Measurements from ENCODE around the gene PLCB1. TPM values are rescaled to one million over a fixed set of nuclear protein-coding genes. Genes with fewer than 3 reads are reported as not detected.

Gene PLCB1
- total and polyA plus RNA-seq, 2 of the 4 experiments (the other 2 are of a cell fraction), result 5.6 to 16.1 TPM

DNA sequence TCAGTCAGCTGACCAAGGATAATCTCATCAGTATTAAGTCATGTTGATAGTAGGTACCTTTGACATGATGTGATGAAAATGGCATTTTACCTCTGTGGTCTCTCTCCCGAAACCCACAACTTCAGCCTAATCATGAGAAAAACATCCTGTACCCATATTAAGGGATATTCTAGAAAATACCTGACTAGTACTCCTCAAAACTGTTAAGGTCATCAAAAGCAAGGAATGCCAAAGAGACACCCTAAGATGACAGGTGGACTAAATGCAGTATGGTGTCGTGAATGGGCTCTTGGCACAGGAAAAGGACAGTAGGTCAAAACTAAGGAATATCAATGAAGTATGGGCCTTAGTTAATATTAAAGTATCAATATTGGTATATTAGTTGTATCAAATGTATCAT lies 221.4 kb downstream of the PLCB1 start:
- BruUV-seq (replicated peaks), result no TSS peak
- Histone ChIP-seq H3K27ac (ENCODE audit: insufficient read depth, low read length) (no peak overlapping the region), H3K4me1 (ENCODE audit: control insufficient read depth, insufficient read depth, low read length) (no peaks in the 10 kb centered on the region), H3K27me3 (ENCODE audit: control insufficient read depth, insufficient read depth, low read length) (no peaks in the 10 kb centered on the region), H2BK120ac (ENCODE audit: low read depth, low read length) (no peak overlapping the region), H3K9me1 (ENCODE audit: insufficient read depth, low read length) (no peaks in the 10 kb centered on the region), H2AK5ac (ENCODE audit: low read depth, low read length) (no peak overlapping the region), H4K5ac (ENCODE audit: low read depth, low read length) (no peak overlapping the region), H3K4me2 (ENCODE audit: low read depth, low read length) (no peak overlapping the region), H3K56ac (ENCODE audit: extremely low read depth, insufficient read depth, low read length) (no peak overlapping the region), H3K9ac (ENCODE audit: low read depth, low read length) (no peak overlapping the region), H3K4me3 (ENCODE audit: insufficient read depth, low read depth, low read length) (no peak overlapping the region), H3K23ac (ENCODE audit: low read depth, low read length) (no peak overlapping the region), H3K18ac (ENCODE audit: low read depth, low read length) (no peak overlapping the region), H2BK5ac (ENCODE audit: low read depth, low read length, poor library complexity, severe bottlenecking) (no peak overlapping the region), H3K36me3 (ENCODE audit: control insufficient read depth, insufficient read depth, low read length) (no peaks in the 10 kb centered on the region), H4K20me1 (ENCODE audit: insufficient read depth, low read length) (no peaks in the 10 kb centered on the region), H2AFZ (replicated peaks; ENCODE audit: low read length, poor library complexity) (no peak overlapping the region), H3K4ac (ENCODE audit: low read depth, low read length) (no peak overlapping the region), H4K91ac (ENCODE audit: insufficient read depth, low read depth, low read length) (no peak overlapping the region), H3K14ac (replicated peaks; ENCODE audit: low read depth, low read length) (no peak overlapping the region), H4K8ac (ENCODE audit: low read depth in 2 of 2, low read length in 2 of 2) (no peak overlapping the region), H2AK9ac (replicated peaks; ENCODE audit: low read depth, low read length, poor library complexity) (no peak overlapping the region), H2BK20ac (ENCODE audit: low read depth, low read length) (no peak overlapping the region), H3K9me3 (ENCODE audit: control insufficient read depth, insufficient read depth, low read length) (peaks cover 3% of the 10 kb centered on the region; the same call in 1 of the 2 replicates), H2BK15ac (ENCODE audit: low read depth, low read length) (no peak overlapping the region), H3K79me1 (ENCODE audit: low read depth in 1 of 2, low read length in 2 of 2) (no peaks in the 10 kb centered on the region)
- dilution Hi-C loops (cut with HindIII; ENCODE audit: low sequenced_read_pairs, unreplicated experiment), result no loop called here
- ChIA-PET CTCF (interaction anchor here (0.6 kb wide), 2 partner anchors 23 to 214 kb away, joined by 3 read pairs; no protein-coding TSS in a partner anchor), POLR2A (ENCODE audit: unreplicated experiment) (no interaction called here)
- intact Hi-C loops (cut with micrococcal nuclease), result no loop called here
- DNase-seq (no peak), ATAC-seq (ENCODE audit: low read depth) (no peak)
- no CpG with 5 or more reads among the region's 2 CpGs for WGBS, 2 experiments (ENCODE audit: extremely low coverage in 2 of 2, insufficient read length in 1 of 2)
- in situ Hi-C loops (cut with MboI; ENCODE audit: low sequenced_read_pairs), result no loop called here
- TF ChIP-seq CEBPB (IDR thresholded peaks at IDR 0.05; ENCODE audit: low read depth, low read length) (no peak), MAFK (IDR thresholded peaks at IDR 0.05; ENCODE audit: low read depth, low read length) (no peak)
